ENCODE results near the gene FHOD3. TPM values are rescaled to one million over a fixed set of nuclear protein-coding genes. Genes with fewer than 3 reads are reported as not detected.

Gene FHOD3
- total and polyA plus RNA-seq, 2 of the 13 experiments (the other 11 are each of a cell fraction or from before 2014, with no cell fraction given) = 0.07 TPM; not detected in 1

- CTCF ChIA-PET (ENCODE audit: low intra/inter-chr PET ratio, low total read pairs) = no interaction called here
- TF ChIP-seq ONECUT2 (CRISPR knock-in tag; IDR thresholded peaks at IDR 0.05) = no peak
- TF ChIP-seq MED1 (CRISPR knock-in tag; IDR thresholded peaks at IDR 0.05) = no peak
- no peak for TF ChIP-seq ZSCAN5A (CRISPR knock-in tag; IDR thresholded peaks at IDR 0.05; ENCODE audit: borderline replicate concordance)
- TF ChIP-seq, protein P1, sequence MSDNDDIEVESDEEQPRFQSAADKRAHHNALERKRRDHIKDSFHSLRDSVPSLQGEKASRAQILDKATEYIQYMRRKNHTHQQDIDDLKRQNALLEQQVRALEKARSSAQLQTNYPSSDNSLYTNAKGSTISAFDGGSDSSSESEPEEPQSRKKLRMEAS (IDR thresholded peaks at IDR 0.05) = no peak
- TF ChIP-seq ZIK1 (CRISPR knock-in tag; IDR thresholded peaks at IDR 0.05; ENCODE audit: borderline replicate concordance, low read depth) = no peak
- TF ChIP-seq PHF5A (CRISPR knock-in tag; IDR thresholded peaks at IDR 0.05; ENCODE audit: low read depth, unreplicated experiment) = no peak
- TF ChIP-seq MTA1 (CRISPR knock-in tag; IDR thresholded peaks at IDR 0.05; ENCODE audit: borderline replicate concordance) = no peak
- TF ChIP-seq ZNF34 (CRISPR knock-in tag; IDR thresholded peaks at IDR 0.05; ENCODE audit: borderline replicate concordance) = no peak
- TF ChIP-seq SMC3 (IDR thresholded peaks at IDR 0.05; ENCODE audit: low read length) = no peak
- no peak for TF ChIP-seq SRF (IDR thresholded peaks at IDR 0.05; ENCODE audit: low read depth, low read length)
- TF ChIP-seq, protein P2, sequence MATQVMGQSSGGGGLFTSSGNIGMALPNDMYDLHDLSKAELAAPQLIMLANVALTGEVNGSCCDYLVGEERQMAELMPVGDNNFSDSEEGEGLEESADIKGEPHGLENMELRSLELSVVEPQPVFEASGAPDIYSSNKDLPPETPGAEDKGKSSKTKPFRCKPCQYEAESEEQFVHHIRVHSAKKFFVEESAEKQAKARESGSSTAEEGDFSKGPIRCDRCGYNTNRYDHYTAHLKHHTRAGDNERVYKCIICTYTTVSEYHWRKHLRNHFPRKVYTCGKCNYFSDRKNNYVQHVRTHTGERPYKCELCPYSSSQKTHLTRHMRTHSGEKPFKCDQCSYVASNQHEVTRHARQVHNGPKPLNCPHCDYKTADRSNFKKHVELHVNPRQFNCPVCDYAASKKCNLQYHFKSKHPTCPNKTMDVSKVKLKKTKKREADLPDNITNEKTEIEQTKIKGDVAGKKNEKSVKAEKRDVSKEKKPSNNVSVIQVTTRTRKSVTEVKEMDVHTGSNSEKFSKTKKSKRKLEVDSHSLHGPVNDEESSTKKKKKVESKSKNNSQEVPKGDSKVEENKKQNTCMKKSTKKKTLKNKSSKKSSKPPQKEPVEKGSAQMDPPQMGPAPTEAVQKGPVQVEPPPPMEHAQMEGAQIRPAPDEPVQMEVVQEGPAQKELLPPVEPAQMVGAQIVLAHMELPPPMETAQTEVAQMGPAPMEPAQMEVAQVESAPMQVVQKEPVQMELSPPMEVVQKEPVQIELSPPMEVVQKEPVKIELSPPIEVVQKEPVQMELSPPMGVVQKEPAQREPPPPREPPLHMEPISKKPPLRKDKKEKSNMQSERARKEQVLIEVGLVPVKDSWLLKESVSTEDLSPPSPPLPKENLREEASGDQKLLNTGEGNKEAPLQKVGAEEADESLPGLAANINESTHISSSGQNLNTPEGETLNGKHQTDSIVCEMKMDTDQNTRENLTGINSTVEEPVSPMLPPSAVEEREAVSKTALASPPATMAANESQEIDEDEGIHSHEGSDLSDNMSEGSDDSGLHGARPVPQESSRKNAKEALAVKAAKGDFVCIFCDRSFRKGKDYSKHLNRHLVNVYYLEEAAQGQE (IDR thresholded peaks at IDR 0.05; ENCODE audit: borderline replicate concordance in 1 of 2, low read depth in 1 of 2, low read length in 2 of 2) = no peak
- no peak for TF ChIP-seq NRL (CRISPR knock-in tag; IDR thresholded peaks at IDR 0.05; ENCODE audit: borderline replicate concordance)
- TF ChIP-seq ZFP36 (IDR thresholded peaks at IDR 0.05; ENCODE audit: borderline replicate concordance, low read depth, low read length, partially characterized antibody) = no peak
- no peak for TF ChIP-seq ZNF280D (CRISPR knock-in tag; IDR thresholded peaks at IDR 0.05)
- no peak for TF ChIP-seq NCOR1 (IDR thresholded peaks at IDR 0.05; ENCODE audit: borderline replicate concordance, low read length)
Observed at GRCh38 chr18:36685580-36685979, 388.1 kb downstream of the FHOD3 start.

More at GRCh38 chr18:36685580-36685979, 388.1 kb downstream of the FHOD3 start:
- 1% methylated on average over 2 of the region's 2 CpGs for WGBS (ENCODE audit: low lambda C conversion rate)
- Histone ChIP-seq H3K9ac (ENCODE audit: insufficient read depth, low read depth, low read length) (no peak overlapping the region), H4K20me1 (ENCODE audit: insufficient read depth, low read length) (no peaks in the 10 kb centered on the region), H3K27ac (ENCODE audit: extremely low read length, insufficient read depth, low read length) (no peak overlapping the region), H3K9me3 (ENCODE audit: low read length) (no peaks in the 10 kb centered on the region; the same call in 1 of the 2 replicates), H3K4me3 (replicated peaks in 1 of 3; ENCODE audit: insufficient read depth in 1 of 3, low read depth in 2 of 3, low read length in 3 of 3) (no peak overlapping the region), H2AFZ (ENCODE audit: low read length) (no peak overlapping the region), H3K79me2 (ENCODE audit: insufficient read depth, low read length) (no peaks in the 10 kb centered on the region), H3K4me1 (ENCODE audit: insufficient read depth, low read length) (no peaks in the 10 kb centered on the region), H3K4me2 (ENCODE audit: low read depth, low read length) (no peak overlapping the region), H3K36me3 (replicated peaks in 1 of 2; ENCODE audit: control insufficient read depth in 1 of 2, insufficient read depth in 2 of 2, low read length in 2 of 2) (no peaks in the 10 kb centered on the region), H3K27me3 (ENCODE audit: control insufficient read depth in 1 of 2, insufficient read depth in 2 of 2, low read length in 2 of 2) (0 out of 5 replicates have a peak, but pooled peaks cover 0 to 3% of the 10 kb centered on the region in 2 experiments)
- POLR2A ChIA-PET = no interaction called here
- in situ Hi-C loops (cut with HindIII; ENCODE audit: extremely low pct_ligation_motif_present, low pct_unique_long_range_greater_than_20kb) (loop anchor here (5.0 kb wide), 1 partner anchor 72 kb away; no protein-coding TSS in a partner anchor), intact Hi-C loops (cut with micrococcal nuclease; ENCODE audit: unreplicated experiment) (loop anchor here (5.0 to 10.0 kb wide), 2 partner anchors 122 to 209 kb away; no protein-coding TSS in a partner anchor)
- FAIRE-seq (no peak), ATAC-seq (no peak), DNase-seq (ENCODE audit: low spot score) (no peak)
- no TSS peak for BruUV-seq (replicated peaks)

Measured in HepG2 (cell line).